HEK293 (cell line): ENCODE data around the gene TNNI3.

Experiments used
- IKZF3 ChIP-seq: fragments of 450-650 bp; IDR thresholded peaks from 2 replicates; pipeline ENCODE4 v1.5.0; 2018; ENCODE audit warnings: missing biosample characterization, mild to moderate bottlenecking, missing genetic modification characterization, moderate library complexity
- OSR2 ChIP-seq: fragments of 450-650 bp; formaldehyde crosslinking; IDR thresholded peaks from 2 replicates; pipeline ENCODE4 v1.5.1; 2016; ENCODE audit warnings: missing biosample characterization, missing genetic modification characterization
- PRDM1 ChIP-seq: fragments of 450-650 bp; formaldehyde crosslinking; IDR thresholded peaks from 2 replicates; pipeline ENCODE4; 2016; ENCODE audit warnings: missing biosample characterization, missing genetic modification characterization
- PRDM6 ChIP-seq: fragments of 450-650 bp; formaldehyde crosslinking; IDR thresholded peaks from 2 replicates; pipeline ENCODE4 v1.5.1; 2017; ENCODE audit warnings: missing biosample characterization, missing genetic modification characterization
- ZFP3 ChIP-seq: fragments of 450-650 bp; formaldehyde crosslinking; IDR thresholded peaks from 2 replicates; pipeline ENCODE4 v1.5.1; 2016; ENCODE audit warnings: low read depth, missing biosample characterization, missing genetic modification characterization
- ZNF19 ChIP-seq: fragments of 450-650 bp; formaldehyde crosslinking; IDR thresholded peaks from 2 replicates; pipeline ENCODE4; 2016; ENCODE audit warnings: missing biosample characterization, missing genetic modification characterization, low read depth
- ZNF26 ChIP-seq: fragments of 450-650 bp; formaldehyde crosslinking; IDR thresholded peaks from 2 replicates; pipeline ENCODE4 v1.5.1; 2016; ENCODE audit warnings: missing biosample characterization, missing genetic modification characterization
- ZNF488 ChIP-seq: fragments of 450-650 bp; formaldehyde crosslinking; IDR thresholded peaks from 2 replicates; pipeline ENCODE4 v1.5.1; 2016; ENCODE audit warnings: missing biosample characterization, missing genetic modification characterization
- ZNF623 ChIP-seq: fragments of 450-650 bp; formaldehyde crosslinking; IDR thresholded peaks from 2 replicates; pipeline ENCODE4 v1.5.1; 2016; ENCODE audit warnings: missing biosample characterization, missing genetic modification characterization
- ZNF654 ChIP-seq: fragments of 450-650 bp; formaldehyde crosslinking; IDR thresholded peaks from 2 replicates; pipeline ENCODE4 v1.5.1; 2016; ENCODE audit warnings: low read depth, missing biosample characterization, missing genetic modification characterization
- TF ChIP-seq, protein P1 (sequence below): fragments of 450-650 bp; formaldehyde crosslinking; IDR thresholded peaks from 2 replicates; pipeline ENCODE4; 2016; ENCODE audit warnings: missing biosample characterization, missing genetic modification characterization
- TF ChIP-seq, protein P2 (sequence below): fragments of 450-650 bp; formaldehyde crosslinking; IDR thresholded peaks from 2 replicates; pipeline ENCODE4 v1.5.1; 2017; ENCODE audit warnings: missing biosample characterization, missing genetic modification characterization
- TF ChIP-seq, protein P3 (sequence below): fragments of 450-650 bp; formaldehyde crosslinking; IDR thresholded peaks from 2 replicates; pipeline ENCODE4 v1.5.1; 2016; ENCODE audit warnings: missing biosample characterization, missing genetic modification characterization
- TF ChIP-seq, protein P4 (sequence below): fragments of 450-650 bp; formaldehyde crosslinking; IDR thresholded peaks from 2 replicates; pipeline ENCODE4 v1.5.1; 2016; ENCODE audit warnings: missing biosample characterization, missing genetic modification characterization, low read depth
- TF ChIP-seq, protein P5 (sequence below): fragments of 450-650 bp; formaldehyde crosslinking; IDR thresholded peaks from 2 replicates; pipeline ENCODE4 v1.5.1; 2016; ENCODE audit warnings: missing biosample characterization, missing genetic modification characterization
- TF ChIP-seq, protein P6 (sequence below): fragments of 450-650 bp; formaldehyde crosslinking; IDR thresholded peaks from 2 replicates; pipeline ENCODE4 v1.5.1; 2016; ENCODE audit warnings: missing biosample characterization, missing genetic modification characterization, borderline replicate concordance
- TF ChIP-seq, protein P7 (sequence below): fragments of 450-650 bp; formaldehyde crosslinking; IDR thresholded peaks from 2 replicates; pipeline ENCODE4 v1.5.1; 2017; ENCODE audit warnings: missing biosample characterization, mild to moderate bottlenecking, missing genetic modification characterization, moderate library complexity

TNNI3 gene

DNA sequence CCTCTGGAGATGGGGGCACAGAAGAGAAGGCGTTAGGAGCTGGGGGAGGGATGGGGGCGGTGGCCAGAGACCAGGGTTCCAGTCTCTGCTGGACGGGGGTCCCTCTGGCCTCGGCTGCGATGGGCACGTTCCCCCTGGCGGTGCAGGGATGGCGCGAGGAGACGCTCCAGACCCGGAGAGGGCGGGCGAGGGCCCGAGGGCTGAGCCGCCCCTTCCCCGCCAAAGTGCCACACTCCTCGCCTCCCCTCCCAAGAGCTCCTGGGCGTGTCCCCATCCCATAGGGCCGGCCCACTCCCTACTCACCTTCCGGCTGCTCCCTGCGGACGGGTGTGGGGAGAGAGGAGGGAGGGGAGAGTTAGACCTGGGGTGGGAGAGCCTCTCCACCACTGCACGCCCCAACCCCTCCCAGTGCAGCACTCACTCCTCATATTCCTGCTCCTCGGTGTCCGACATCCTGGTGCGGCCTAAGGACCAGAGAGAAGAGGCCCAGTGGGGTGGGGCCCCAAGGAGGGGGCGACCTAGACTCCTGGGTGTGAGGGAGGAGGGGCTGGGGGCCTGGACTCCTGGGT, 10.7 kb downstream of the TNNI3 start (continued):
- TF ChIP-seq PRDM6 (tag by site-specific recombination), result no peak
- no peak for TF ChIP-seq ZNF488 (tag by site-specific recombination)
- no peak for TF ChIP-seq ZNF19 (tag by site-specific recombination)
- TF ChIP-seq, protein P1, sequence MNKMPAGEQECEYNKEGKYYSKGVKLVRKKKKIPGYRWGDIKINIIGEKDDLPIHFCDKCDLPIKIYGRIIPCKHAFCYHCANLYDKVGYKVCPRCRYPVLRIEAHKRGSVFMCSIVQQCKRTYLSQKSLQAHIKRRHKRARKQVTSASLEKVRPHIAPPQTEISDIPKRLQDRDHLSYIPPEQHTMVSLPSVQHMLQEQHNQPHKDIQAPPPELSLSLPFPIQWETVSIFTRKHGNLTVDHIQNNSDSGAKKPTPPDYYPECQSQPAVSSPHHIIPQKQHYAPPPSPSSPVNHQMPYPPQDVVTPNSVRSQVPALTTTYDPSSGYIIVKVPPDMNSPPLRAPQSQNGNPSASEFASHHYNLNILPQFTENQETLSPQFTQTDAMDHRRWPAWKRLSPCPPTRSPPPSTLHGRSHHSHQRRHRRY (tag by site-specific recombination), result no peak
- TF ChIP-seq, protein P2, sequence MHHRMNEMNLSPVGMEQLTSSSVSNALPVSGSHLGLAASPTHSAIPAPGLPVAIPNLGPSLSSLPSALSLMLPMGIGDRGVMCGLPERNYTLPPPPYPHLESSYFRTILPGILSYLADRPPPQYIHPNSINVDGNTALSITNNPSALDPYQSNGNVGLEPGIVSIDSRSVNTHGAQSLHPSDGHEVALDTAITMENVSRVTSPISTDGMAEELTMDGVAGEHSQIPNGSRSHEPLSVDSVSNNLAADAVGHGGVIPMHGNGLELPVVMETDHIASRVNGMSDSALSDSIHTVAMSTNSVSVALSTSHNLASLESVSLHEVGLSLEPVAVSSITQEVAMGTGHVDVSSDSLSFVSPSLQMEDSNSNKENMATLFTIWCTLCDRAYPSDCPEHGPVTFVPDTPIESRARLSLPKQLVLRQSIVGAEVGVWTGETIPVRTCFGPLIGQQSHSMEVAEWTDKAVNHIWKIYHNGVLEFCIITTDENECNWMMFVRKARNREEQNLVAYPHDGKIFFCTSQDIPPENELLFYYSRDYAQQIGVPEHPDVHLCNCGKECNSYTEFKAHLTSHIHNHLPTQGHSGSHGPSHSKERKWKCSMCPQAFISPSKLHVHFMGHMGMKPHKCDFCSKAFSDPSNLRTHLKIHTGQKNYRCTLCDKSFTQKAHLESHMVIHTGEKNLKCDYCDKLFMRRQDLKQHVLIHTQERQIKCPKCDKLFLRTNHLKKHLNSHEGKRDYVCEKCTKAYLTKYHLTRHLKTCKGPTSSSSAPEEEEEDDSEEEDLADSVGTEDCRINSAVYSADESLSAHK, result no peak
- TF ChIP-seq ZNF26 (tag by site-specific recombination), result no peak
- TF ChIP-seq, protein P3, sequence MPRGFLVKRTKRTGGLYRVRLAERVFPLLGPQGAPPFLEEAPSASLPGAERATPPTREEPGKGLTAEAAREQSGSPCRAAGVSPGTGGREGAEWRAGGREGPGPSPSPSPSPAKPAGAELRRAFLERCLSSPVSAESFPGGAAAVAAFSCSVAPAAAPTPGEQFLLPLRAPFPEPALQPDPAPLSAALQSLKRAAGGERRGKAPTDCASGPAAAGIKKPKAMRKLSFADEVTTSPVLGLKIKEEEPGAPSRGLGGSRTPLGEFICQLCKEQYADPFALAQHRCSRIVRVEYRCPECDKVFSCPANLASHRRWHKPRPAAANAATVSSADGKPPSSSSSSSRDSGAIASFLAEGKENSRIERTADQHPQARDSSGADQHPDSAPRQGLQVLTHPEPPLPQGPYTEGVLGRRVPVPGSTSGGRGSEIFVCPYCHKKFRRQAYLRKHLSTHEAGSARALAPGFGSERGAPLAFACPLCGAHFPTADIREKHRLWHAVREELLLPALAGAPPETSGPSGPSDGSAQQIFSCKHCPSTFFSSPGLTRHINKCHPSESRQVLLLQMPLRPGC (tag by site-specific recombination), result no peak
- 0 out of 2 replicates have a peak, but pooled peaks have one; percentile 37 for TF ChIP-seq PRDM1 (tag by site-specific recombination)
- TF ChIP-seq, protein P4, sequence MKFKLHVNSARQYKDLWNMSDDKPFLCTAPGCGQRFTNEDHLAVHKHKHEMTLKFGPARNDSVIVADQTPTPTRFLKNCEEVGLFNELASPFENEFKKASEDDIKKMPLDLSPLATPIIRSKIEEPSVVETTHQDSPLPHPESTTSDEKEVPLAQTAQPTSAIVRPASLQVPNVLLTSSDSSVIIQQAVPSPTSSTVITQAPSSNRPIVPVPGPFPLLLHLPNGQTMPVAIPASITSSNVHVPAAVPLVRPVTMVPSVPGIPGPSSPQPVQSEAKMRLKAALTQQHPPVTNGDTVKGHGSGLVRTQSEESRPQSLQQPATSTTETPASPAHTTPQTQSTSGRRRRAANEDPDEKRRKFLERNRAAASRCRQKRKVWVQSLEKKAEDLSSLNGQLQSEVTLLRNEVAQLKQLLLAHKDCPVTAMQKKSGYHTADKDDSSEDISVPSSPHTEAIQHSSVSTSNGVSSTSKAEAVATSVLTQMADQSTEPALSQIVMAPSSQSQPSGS (tag by site-specific recombination), result no peak
- peak; percentile 86 for TF ChIP-seq IKZF3 (tag by site-specific recombination)
- no peak for TF ChIP-seq ZNF623 (tag by site-specific recombination)
- TF ChIP-seq OSR2 (tag by site-specific recombination), result 0 out of 2 replicates have a peak, but pooled peaks have one; percentile 16
- TF ChIP-seq, protein P5, sequence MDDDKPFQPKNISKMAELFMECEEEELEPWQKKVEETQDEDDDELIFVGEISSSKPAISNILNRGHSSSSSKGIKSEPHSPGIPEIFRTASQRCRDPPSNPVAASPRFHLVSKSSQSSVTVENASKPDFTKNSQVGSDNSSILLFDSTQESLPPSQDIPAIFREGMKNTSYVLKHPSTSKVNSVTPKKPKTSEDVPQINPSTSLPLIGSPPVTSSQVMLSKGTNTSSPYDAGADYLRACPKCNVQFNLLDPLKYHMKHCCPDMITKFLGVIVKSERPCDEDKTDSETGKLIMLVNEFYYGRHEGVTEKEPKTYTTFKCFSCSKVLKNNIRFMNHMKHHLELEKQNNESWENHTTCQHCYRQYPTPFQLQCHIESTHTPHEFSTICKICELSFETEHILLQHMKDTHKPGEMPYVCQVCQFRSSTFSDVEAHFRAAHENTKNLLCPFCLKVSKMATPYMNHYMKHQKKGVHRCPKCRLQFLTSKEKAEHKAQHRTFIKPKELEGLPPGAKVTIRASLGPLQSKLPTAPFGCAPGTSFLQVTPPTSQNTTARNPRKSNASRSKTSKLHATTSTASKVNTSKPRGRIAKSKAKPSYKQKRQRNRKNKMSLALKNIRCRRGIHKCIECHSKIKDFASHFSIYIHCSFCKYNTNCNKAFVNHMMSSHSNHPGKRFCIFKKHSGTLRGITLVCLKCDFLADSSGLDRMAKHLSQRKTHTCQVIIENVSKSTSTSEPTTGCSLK, result no peak
- TF ChIP-seq, protein P6, sequence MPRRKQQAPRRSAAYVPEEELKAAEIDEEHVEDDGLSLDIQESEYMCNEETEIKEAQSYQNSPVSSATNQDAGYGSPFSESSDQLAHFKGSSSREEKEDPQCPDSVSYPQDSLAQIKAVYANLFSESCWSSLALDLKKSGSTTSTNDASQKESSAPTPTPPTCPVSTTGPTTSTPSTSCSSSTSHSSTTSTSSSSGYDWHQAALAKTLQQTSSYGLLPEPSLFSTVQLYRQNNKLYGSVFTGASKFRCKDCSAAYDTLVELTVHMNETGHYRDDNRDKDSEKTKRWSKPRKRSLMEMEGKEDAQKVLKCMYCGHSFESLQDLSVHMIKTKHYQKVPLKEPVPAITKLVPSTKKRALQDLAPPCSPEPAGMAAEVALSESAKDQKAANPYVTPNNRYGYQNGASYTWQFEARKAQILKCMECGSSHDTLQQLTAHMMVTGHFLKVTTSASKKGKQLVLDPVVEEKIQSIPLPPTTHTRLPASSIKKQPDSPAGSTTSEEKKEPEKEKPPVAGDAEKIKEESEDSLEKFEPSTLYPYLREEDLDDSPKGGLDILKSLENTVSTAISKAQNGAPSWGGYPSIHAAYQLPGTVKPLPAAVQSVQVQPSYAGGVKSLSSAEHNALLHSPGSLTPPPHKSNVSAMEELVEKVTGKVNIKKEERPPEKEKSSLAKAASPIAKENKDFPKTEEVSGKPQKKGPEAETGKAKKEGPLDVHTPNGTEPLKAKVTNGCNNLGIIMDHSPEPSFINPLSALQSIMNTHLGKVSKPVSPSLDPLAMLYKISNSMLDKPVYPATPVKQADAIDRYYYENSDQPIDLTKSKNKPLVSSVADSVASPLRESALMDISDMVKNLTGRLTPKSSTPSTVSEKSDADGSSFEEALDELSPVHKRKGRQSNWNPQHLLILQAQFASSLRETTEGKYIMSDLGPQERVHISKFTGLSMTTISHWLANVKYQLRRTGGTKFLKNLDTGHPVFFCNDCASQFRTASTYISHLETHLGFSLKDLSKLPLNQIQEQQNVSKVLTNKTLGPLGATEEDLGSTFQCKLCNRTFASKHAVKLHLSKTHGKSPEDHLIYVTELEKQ (tag by site-specific recombination), result no peak
- TF ChIP-seq ZFP3, result no peak
- TF ChIP-seq, protein P7, sequence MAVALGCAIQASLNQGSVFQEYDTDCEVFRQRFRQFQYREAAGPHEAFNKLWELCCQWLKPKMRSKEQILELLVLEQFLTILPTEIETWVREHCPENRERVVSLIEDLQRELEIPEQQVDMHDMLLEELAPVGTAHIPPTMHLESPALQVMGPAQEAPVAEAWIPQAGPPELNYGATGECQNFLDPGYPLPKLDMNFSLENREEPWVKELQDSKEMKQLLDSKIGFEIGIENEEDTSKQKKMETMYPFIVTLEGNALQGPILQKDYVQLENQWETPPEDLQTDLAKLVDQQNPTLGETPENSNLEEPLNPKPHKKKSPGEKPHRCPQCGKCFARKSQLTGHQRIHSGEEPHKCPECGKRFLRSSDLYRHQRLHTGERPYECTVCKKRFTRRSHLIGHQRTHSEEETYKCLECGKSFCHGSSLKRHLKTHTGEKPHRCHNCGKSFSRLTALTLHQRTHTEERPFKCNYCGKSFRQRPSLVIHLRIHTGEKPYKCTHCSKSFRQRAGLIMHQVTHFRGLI (tag by site-specific recombination), result no peak
- TF ChIP-seq ZNF654, result no peak
